Esophagus mucosa (tissue), 1 donor: ENCODE results near the gene ZNF646. TPM values are rescaled to one million over a fixed set of nuclear protein-coding genes. Genes with fewer than 3 reads are reported as not detected.

Experiments
- ATAC-seq: fragments of 200-7000 bp; cut with Tn5 transposase; one replicate; pipeline ENCODE4 v1.9.1; 2020
- total RNA-seq: library from RNA; stranded (reverse); gene quantifications from one replicate; pipeline ENCODE4 v1.2.4, GENCODE V29; 2023
- donor health status: DM: yes; HTN: yes; CAD: no.

The ZNF646 gene
- 9.0 TPM for total RNA-seq

GRCh38 chr16:31073970-31074813 lies at the start of gene ZNF646, which contains the start of gene ZNF668:
Gene ZNF646 (plus strand): TSS chr16:31074422. CDS start chr16:31076325, 1,903 bp downstream.
Gene ZNF668 (minus strand): TSS chr16:31074240. CDS start chr16:31064459, 9,781 bp downstream.
- ATAC-seq = peak; percentile 92

DNA sequence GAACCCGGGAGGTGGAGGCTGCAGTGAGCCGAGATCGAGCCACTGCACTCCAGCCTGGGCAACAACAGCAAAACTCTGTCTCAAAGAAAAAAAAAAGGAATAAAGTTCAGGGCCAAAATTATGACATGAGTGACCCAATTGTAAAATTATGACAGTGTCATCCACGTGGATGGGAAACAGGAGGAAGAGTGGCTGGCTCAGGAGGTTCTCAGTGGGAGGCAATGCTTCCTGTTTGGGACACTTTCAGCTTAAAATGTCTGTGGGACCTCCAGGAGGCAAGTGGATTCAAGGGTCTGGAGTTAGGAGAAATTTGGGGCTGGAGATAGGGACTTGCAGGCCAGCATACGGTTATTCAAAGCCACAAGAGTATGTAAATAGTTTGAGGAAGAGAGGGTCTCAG lies 48.9 kb upstream of the ZNF646 start:
- ATAC-seq = no peak

- ATAC-seq = no peak
These were observed 45.0 kb upstream of the ZNF646 start for GRCh38 chr16:31029272-31029671.

- ATAC-seq = no peak
These were observed 42.9 kb upstream of the ZNF646 start for GRCh38 chr16:31031276-31031675.

- peak; percentile 92 for ATAC-seq
These were observed 41.2 kb upstream of the ZNF646 start, which contains the start of gene STX4 for GRCh38 chr16:31032736-31033708. Gene STX4 (plus strand): TSS chr16:31033558. CDS start chr16:31033806, 248 bp downstream.

- ATAC-seq = peak; percentile 74
These were observed 40.3 kb upstream of the ZNF646 start for GRCh38 chr16:31033709-31034492.

DNA sequence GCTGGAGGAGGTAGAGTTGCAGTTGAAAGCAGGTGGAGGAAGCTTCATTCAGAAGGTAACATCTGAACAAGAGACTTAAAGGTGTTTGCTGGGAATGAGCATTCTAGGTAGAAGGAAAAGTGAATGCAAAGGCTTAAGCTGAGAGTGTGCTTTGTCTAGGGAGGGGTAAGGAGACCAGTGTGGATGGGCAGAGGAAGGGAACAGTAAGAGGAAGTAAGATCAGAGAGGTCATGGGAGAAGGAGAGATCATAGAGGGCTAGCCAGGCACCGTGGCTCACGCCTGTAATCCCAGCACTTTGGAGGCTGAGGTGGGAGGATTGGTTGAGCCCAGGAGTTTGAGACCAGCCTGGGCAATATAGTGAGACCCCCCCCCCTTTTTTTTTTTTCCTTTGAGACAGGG lies 37.5 kb upstream of the ZNF646 start:
- ATAC-seq = no peak

- ATAC-seq = no peak
These were observed 35.2 kb upstream of the ZNF646 start for GRCh38 chr16:31038993-31039392.

DNA sequence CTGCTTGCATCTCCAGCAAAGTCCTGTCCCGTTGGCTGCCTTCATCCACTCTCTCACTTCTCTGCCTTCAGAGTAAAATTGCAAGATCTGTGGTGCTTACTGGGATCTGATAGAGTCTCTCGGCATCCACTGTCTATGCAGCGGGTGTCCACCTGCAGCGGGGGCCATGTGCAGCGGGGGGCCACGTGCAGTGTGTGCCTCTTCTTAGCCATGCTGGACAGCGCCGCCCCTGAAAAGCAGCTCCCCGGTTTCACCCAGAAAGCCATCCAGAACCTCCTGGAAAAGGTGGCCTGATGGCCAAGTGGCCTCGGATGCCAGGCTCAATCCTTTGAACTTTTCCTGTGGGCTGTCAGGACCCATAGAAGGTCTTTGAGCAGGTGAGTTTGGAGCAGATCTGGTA lies 31.4 kb upstream of the ZNF646 start:
- ATAC-seq = no peak

DNA sequence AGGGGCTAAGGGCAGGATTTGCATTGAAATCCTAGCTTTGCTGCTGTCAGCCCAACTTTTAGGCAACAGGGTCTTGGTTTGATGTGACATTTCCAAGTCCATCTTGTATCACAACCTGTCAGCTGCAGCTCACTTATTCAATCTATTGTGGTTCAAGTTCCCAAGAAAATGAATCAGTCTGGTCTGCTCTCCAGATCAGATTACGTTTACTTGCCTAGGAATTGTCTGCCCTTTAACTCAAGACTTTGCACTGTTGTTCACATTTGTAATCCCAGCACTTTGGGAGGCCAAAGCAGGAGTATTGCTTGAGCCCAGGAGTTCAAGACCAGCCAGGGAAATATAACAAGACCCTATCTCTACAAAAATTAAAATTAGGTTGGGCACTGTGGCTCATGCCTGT lies 30.9 kb upstream of the ZNF646 start:
- no peak for ATAC-seq

- no peak for ATAC-seq
These were observed 30.2 kb upstream of the ZNF646 start for GRCh38 chr16:31043898-31044481.

DNA sequence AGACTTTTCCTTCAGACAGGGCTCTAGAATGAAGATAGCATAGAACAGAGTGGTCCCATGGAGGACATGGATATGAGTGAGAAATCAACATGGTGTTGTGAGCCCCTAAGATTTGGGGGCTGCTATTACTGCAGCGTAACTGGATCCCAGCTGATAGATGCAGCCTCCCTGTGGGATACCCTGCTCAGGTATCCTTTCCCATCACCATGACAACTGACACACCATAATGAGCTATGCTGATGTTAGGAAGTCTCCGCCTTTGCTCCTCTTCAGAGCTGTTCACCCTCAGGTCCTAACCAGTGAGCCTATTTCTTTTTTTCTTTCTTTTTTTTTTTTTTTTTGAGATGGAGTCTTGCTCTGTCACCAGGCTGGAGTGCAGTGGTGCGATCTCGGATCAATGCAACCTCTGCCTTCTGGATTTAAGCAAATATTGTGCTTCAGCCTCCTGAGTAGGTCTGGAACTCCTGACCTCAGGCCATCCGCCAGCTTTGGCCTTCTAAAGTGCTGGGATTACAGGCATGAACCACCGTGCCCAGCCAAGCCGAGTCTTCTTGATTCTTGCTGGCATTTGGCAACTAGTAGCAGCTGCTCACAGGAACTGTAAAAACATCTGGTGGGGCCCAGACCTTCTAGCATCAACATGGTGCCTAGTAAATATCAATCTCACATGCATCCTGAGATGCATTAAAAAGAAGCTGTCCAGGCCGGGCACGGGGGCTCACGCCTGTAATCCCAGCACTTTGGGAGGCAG lies 23.8 kb upstream of the ZNF646 start:
- no peak for ATAC-seq

DNA sequence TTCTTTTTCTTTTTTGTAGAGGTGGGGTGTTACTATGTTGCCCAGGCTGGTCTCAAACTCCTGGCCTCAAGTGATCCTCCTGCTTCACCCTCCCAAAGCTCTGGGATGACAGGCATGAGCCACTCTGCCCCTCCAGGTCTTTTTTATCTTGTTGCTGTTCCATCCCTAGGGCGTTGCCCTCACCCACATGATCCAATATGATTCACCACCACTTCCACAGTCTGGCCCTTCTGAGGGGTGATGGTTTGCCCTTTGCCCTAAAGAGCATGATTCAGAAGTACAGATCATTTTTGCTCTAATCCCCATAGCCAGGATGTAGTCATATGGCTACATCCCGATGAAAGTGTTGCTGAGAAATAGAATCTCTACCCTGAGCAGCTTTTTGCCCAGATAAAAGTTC lies 22.1 kb upstream of the ZNF646 start:
- ATAC-seq = peak; percentile 97

DNA sequence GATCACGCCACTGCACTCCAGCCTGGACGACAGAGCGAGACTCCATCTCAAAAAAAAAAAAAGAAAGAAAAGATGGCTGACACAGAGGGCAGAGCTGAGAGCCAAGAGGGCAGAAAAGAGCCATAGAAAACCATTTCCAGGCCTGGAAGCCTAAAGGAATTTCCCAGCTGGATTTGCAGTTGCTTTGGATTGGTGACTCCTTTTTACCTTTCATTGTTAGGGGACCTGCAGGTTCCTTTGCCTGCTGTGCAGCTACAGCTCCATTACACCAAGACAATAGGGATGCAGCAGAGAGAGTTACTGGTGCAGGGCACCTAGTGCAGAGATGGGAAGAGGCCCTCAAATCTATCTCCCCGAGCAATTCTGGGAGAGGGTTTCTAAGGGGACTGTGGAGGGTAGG lies 18.6 kb upstream of the ZNF646 start:
- no peak for ATAC-seq

- no peak for ATAC-seq
These were observed 13.0 kb upstream of the ZNF646 start for GRCh38 chr16:31061126-31061812.

DNA sequence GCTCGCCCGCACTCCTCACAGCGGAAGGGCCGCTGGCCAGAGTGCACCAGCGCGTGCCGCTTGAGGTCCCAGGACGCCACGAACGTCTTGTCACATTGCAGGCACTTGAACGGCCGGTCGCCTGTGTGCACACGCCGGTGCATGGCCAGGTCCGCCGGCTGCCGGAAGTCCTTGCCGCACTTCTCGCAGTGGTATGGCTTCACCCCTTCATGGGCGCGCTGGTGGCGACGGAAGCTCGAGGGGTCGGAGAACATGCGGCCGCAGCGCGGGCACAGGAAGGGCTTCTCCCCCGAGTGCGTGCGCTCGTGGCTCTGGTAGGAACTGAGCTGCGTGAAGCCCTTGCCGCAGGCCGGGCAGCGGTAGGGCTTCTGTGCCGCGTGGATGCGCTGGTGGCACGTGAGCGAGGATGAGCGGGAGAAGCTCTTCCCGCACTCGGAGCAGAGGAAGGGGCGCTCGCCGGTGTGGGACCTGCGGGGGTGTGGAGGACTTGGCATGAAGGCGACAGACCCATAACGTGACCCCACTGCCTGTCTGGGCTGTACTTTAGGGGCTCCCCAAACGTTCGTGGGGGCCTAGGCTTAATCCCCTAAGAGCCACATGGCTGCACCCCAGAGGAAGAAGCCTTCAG lies 12.3 kb upstream of the ZNF646 start:
- no peak for ATAC-seq

DNA sequence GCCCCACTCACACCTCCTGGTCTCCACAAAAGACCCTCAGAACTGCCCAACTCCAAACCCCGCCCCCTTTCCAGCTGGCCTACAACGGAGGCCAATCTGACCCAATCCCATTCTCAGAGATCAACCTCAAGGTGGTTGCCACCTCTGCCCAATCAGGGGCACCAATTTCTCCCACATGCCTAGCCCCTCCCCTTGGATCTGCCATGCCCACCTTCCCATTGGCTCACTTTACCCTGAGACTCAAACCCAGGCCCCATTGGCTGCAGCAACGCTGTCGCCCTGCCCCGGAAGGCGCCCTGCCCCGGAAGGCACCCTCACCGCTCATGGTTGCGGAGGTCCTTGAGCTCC lies 10.8 kb upstream of the ZNF646 start:
- ATAC-seq = no peak

GRCh38 chr16:31063843-31064611 lies 10.2 kb upstream of the ZNF646 start:
- ATAC-seq = peak; percentile 30

DNA sequence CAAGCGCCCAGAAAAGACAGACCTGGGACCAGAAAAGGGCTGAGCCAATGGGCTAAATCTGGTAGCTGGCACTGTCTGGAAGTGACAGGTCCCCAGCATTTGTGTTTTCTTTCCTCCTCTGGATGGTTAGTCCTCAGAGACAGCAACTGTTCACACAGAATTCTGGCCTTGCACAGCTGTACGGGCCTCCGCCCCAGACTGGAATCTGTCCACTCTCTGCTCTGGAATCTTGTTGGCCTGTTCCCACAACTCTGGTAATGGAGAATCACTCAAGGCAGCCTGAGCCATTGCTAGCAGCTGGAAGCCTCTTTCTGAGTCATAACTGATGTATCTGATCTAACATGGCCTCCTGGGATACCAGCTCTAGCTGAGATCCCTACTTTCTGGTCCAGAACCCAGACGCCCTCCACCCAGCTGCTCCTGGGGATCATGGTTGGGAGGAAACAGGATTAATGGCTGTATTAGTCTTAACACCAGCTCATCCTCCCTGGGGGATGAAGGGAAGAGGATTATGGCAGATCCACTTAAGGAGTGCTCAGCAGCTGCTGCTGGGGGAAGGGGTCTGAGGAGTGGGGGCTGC lies 9.2 kb upstream of the ZNF646 start:
- ATAC-seq = peak; percentile 27
